GM19467 (cell line): Measurements from ENCODE around the gene TCF19.

Source experiments
- ATAC-seq: cut with Tn5 transposase; IDR thresholded peaks from one replicate; pipeline ENCODE4 v1.9.1; 2021; ENCODE audit warnings: mild to moderate bottlenecking, moderate library complexity; ENCODE audit not compliant: unreplicated experiment

TCF19 gene

GRCh38 chr6:31126396-31127175, 31.8 kb upstream of the TCF19 start:
- no peak for ATAC-seq

- ATAC-seq: no peak
These were observed 30.2 kb upstream of the TCF19 start for GRCh38 chr6:31128093-31128676.

GRCh38 chr6:31129130-31129529, 29.3 kb upstream of the TCF19 start:
- ATAC-seq: no peak

- no peak for ATAC-seq
These were observed 27.6 kb upstream of the TCF19 start for GRCh38 chr6:31130751-31131150.

GRCh38 chr6:31131595-31131994, 26.8 kb upstream of the TCF19 start:
- no peak for ATAC-seq

GRCh38 chr6:31132806-31133205, 25.6 kb upstream of the TCF19 start:
- no peak for ATAC-seq

GRCh38 chr6:31135710-31136109, 22.7 kb upstream of the TCF19 start:
- no peak for ATAC-seq

- ATAC-seq: no peak
These were observed 19.4 kb upstream of the TCF19 start, which contains the start of gene PSORS1C2 for GRCh38 chr6:31138982-31139381. Gene PSORS1C2 (minus strand): TSS chr6:31139066. CDS start chr6:31139026, 40 bp downstream.

- no peak for ATAC-seq
These were observed 18.8 kb upstream of the TCF19 start for GRCh38 chr6:31139599-31139998.

- ATAC-seq: no peak
These were observed 17.7 kb upstream of the TCF19 start for GRCh38 chr6:31140643-31141042.

- no peak for ATAC-seq
These were observed 16.0 kb upstream of the TCF19 start for GRCh38 chr6:31142361-31142761.

GRCh38 chr6:31143148-31143547, 15.2 kb upstream of the TCF19 start:
- no peak for ATAC-seq

- no peak for ATAC-seq
These were observed 14.0 kb upstream of the TCF19 start for GRCh38 chr6:31144296-31144969.

GRCh38 chr6:31144970-31145340, 13.4 kb upstream of the TCF19 start:
- no peak for ATAC-seq

- ATAC-seq: no peak
These were observed 13.0 kb upstream of the TCF19 start for GRCh38 chr6:31145386-31145785.

- no peak for ATAC-seq
These were observed 8.5 kb upstream of the TCF19 start for GRCh38 chr6:31149827-31150447.

- ATAC-seq: no peak
These were observed 5.6 kb upstream of the TCF19 start for GRCh38 chr6:31152781-31153180.

- ATAC-seq: no peak
These were observed 4.0 kb upstream of the TCF19 start for GRCh38 chr6:31154436-31154835.

GRCh38 chr6:31156641-31157040, 1.7 kb upstream of the TCF19 start:
- no peak for ATAC-seq

GRCh38 chr6:31157513-31158139, 763 bp upstream of the TCF19 start, which contains the start of gene CCHCR1:
Gene CCHCR1 (minus strand): TSS chr6:31157802. CDS start chr6:31157600, 202 bp downstream.
- no peak for ATAC-seq
